COR-L47 (cell line): ENCODE data around the gene CCL5.

ENCODE experiments used
- DNase-seq: peaks from one replicate; lab custom pipeline; 2025; lab: John Stamatoyannopoulos, UW

Gene CCL5

DNA sequence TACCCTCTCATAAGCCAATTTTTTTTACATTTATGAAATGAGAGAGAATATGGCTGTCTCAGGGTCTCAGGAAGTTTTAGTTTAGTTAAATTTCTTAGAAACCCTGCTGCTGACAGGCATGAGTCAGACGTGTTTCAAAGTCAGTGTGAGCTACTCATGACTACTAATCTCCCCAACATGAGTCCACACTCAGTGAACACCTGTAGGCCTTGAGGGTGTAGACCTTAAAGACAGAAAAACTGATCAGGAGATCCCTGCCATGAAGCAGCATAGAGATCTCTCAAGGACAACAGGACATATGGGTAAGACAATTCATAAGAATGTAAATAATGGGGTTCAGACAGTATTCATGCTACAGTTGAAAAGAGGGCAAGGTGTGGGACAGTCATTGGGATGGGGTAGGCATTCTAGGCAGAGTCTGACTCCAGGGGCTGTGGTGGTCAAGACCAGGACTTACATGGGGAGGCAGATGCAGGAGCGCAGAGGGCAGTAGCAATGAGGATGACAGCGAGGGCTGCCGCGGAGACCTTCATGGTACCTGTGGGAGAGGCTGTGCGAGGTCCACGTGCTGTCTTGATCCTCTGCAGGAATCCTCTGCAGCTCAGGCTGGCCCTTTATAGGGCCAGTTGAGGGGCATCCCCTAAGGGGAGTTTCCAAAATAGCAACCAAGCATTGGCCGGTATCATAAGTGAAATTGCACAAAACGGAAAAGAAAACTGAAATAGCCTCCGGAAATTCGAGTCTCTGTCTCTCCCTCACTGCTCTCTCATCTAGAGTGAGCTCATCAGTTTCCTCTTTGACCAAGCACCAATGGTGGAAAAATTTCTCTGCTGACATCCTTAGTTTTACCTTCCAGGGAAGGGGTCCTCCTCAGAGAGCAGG is at the start of gene CCL5:
Gene CCL5 (minus strand): TSS at position 588 of the 882 bp plus-strand sequence.
- no peak for DNase-seq

DNA sequence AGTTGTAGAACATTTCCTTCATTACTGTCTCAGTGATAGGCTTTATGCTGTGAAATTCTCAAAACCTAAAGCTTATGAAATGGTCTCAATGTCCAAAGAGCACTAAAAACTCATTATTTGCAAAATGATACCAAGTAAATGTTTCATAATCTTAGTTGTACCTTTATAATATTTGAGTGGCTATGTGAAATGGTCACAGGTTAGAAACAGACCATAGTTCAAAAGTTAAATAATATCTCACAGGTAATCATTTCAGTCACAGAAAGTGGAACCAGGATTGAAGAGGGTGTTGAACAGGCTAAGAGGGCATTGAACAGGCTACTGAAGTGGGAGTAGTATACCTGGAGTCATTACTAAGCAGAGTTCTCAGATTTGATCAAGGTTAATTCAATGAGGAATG is 47.6 kb upstream of the CCL5 start:
- DNase-seq = no peak

DNA sequence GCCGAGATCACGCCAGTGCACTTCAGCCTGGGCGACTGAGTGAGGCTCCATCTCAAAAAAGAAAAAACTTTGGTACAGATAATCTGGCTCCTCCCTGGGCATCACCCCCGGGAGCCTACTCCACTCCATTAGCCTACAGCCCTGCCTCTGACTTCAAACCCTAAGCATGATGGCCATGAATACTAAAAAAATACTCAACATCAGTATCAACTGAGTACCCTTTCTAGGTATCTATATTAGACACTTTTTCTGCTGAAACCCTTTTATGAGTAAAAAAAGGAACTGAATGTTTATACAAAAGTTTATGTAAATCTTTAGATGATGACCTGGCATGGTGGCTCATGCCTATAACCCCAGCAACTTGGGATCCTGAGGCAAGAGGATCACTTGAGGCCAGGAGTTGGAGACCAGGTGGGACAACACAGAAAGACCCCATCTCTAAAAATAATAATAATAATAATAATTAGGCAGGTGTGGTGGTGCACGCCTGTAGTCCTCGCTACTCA is 43.5 kb upstream of the CCL5 start:
- no peak for DNase-seq

DNA sequence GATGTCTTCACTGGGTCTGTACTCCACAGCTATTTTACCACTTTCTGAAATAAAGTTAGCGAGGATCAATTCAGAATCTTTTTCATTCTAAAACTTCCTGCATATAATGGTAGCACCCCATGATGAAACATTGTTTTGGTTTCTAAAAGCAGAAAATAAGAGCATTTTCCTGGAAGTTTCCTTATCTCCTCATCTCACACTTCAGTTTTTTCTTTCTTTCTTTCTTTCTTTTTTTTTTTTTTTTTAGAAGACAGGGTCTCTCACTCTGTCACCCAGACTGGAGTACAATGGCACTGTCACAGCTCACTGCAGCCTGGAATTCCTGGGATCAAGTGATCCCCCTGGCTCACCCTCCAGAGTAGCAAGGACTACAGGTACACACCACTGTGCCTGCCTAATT is 40.1 kb upstream of the CCL5 start:
- no peak for DNase-seq

- no peak for DNase-seq
These were observed 38.5 kb upstream of the CCL5 start for GRCh38 chr17:35918665-35919064.

DNA sequence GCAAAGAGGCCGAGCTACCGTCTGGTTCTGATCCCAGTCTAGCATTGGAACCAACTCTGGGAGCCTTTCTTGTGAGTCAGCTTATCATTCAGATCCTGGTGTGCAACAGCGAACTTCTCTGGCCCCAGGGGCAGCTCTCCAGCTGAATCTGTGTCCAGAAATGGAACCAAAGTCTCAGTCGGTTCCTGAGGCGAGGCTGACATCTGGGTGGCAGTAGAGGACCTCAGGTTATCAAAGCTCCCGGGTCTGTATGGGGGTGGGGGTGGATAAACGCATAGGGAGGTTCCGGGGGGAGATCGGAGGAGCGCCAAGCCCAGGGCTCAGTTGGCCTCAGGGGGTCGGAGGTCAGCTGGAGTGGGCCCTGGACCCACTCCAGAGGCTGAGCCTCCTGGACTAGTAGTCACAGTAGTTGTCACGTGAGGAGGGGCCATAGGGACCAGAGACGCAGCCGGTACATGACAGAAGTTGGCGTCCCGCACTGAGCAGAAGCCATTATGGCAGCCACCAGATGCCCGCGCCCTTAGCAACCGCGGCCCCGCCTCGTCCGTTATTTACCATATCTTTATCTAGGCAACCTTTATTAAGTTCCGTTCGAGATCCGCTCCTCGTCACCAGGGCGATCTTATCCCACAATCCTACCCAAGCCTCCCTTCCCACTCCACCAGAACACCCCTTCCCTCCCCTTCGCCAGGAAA is 37.5 kb upstream of the CCL5 start:
- no peak for DNase-seq

GRCh38 chr17:35915153-35915964 is 35.2 kb upstream of the CCL5 start:
- no peak for DNase-seq

DNA sequence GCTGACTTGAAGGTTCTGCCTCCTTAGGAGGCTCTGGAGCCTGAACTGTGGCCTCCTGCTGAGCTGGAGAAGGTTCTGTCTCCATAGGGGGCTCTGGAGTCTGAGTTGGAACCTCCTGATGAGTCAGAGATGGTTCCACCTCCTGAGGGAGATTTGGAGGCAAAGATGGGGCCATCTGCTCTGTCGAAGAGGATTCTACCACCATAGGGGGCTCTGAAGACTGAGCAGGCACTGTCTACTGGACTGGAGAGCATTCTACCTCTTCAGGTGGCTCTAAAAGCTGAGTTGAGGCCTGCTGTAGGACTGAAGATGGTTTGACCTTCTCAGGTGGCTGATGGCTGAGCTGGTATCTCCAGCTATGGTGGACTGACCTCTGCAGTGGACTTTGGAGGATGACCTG is 34.2 kb upstream of the CCL5 start:
- DNase-seq = no peak

DNA sequence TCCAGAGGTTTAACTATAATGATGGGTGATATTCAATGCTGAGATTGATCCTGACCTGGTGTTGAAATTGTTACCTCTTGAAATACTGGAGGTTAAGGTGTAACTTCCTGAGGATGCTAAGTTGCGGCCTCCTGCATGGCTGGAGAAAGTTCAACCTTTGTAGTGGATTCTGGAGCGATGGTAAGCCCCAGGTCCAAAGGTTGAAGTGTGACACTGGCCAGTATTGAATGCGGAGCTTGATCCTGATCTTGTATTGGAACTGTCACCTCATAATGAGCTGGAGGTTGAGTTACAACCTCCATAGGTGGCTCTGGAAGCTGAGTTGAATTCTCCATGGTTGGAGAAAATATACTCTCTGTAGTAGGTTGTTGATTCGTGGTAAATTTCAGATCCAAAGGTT is 33.4 kb upstream of the CCL5 start:
- DNase-seq = no peak

DNA sequence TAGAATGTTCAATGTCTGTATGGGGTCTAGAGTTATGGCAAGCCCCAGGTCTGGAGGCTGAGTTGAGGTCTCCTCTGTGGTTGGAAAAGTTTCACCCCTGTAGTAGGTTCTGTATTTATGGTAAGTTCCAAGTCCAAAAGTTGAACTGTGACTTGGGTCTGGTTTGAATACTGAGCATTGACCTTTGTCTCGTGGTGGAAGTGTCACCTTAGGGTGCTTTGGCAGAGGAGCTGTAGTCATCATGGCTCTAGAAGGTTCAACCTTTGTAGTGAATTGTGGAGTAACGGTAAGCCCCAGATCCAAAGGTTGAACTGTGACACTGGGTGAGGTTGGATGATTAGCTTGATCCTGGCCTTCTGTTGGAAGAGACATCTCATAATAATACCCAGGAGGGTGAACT is 32.8 kb upstream of the CCL5 start:
- DNase-seq = no peak

DNA sequence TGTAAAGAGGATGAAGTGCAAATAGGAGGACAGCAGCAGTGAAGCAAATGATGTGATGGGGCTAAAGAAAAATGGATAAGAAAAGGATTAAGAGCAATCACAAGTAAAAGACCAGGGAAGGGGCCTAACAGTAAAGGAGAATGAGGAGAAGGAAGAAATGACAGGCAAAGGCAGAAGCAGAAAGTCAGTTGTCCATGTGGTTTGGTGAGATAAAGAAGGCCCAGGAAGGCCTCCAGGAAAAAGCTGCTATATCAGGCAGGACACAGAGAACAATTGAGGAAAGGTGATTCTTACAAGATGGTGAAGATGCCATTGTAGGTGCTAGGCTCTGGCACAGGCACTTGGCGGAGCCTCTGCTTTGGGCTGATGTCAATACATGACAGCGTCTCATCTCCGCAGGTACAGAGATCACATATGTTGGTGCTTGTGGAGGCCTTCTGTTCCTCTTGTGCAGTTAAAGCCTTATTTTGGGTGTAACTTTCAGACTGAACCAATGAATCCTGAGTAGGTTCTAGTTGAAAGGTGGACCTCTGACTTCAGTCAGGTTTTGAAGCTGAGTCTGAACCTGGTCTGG is 32.3 kb upstream of the CCL5 start:
- DNase-seq = no peak

- no peak for DNase-seq
These were observed 29.2 kb upstream of the CCL5 start for GRCh38 chr17:35909408-35909807.

- DNase-seq = no peak
These were observed 27.5 kb upstream of the CCL5 start for GRCh38 chr17:35907691-35908090.

GRCh38 chr17:35906926-35907637 is 26.9 kb upstream of the CCL5 start:
- DNase-seq = no peak

- DNase-seq = no peak
These were observed 26.2 kb upstream of the CCL5 start for GRCh38 chr17:35906191-35906925.

DNA sequence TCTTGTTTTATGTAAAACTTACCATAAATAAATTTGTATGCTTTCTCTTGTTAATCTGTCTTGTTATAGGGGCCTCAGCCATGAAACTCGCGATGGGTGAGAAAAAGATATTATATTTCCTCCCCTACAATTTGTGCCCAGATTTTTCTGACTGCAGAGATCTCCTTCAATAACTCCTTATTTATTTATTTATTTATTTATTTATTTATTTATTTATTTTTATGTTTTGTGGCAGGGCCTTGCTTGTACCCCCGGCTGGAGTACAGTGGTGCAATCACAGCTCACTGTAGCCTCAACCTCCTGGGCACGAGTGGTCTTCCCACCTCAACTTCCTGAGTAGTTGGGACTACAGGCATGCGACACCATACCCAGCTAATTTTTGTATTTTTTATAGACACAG is 23.3 kb upstream of the CCL5 start:
- DNase-seq = no peak

- no peak for DNase-seq
These were observed 21.5 kb upstream of the CCL5 start for GRCh38 chr17:35901631-35902175.

DNA sequence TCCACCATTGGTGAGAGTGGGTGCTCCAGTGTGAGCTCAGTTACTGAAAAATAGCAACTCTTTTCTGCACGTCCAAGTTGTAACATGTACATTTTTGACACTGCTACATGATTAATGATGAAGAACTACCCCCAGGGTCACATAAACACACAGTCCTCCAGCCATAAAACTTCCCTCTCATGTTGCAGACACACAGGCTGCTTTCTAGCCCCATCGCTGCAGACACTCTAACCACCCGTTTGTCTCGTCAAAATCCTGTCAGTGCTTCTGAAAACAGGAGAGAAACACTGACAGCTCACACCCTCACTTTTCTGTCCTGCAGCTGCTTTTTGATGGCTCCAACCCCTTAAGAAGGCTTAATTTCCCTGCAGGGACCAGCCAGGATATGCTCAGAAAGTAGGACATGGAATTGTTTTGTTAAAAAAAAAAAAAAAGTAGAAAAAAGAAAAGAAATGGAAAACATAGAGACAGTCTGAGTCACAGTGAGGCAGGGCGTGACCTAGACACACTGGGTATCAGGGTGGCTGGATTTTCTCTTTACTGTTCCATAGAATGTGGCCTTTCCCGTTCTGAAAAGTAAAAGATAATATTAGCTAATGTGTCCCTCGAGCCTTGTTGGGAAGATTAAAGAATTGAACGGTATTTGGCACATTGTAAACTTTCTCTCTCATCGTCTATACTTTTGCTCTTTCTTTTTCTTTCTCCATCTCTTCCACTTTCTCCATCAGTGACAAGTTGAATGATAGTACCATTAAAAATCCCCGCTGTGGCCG is 20.7 kb upstream of the CCL5 start:
- no peak for DNase-seq

- no peak for DNase-seq
These were observed 20.1 kb upstream of the CCL5 start for GRCh38 chr17:35900280-35900679.
